ENCODE data around the gene TBC1D9.

TBC1D9 gene

DNA sequence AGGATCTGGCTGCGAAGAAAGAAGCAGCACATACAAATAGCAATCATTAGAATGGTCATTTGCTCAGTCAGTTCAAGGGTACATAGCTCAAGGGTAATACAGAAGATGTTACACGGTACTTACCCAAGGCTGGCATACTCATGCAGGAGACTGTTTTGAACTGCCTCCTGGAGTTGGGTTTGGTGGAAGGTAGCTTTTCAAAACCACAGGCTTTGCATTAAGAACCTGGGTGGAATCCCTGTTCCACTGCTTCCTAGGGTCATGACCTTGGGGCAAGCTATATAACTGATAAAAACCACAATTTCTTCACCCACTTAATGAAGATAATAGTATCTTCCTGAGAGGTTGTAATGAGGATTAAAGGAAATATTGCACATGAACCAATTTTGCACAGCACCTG lies 36.5 kb downstream of the TBC1D9 start:
- no peak overlapping the region for H3K27ac ChIP-seq (ENCODE audit: low read depth, low read length)
- no peak overlapping the region for H4K5ac ChIP-seq (ENCODE audit: low read length)
- no peak overlapping the region for H2BK120ac ChIP-seq (ENCODE audit: low read depth, low read length)
- no peak overlapping the region for H2AK5ac ChIP-seq (ENCODE audit: low read length)
- H3K4ac ChIP-seq (ENCODE audit: low read depth, low read length), result no peak overlapping the region
- no peaks in the 10 kb centered on the region for H3K79me2 ChIP-seq (ENCODE audit: control insufficient read depth, insufficient read depth, low read length)
- no peak overlapping the region for H3K9ac ChIP-seq (ENCODE audit: low read length)
- H2BK15ac ChIP-seq (replicated peaks; ENCODE audit: low read depth), result no peak overlapping the region
- no CpG with 5 or more reads among the region's 2 CpGs for WGBS (ENCODE audit: extremely low coverage, insufficient coverage, low lambda C conversion rate)
- DNase-seq, result no peak
- H3K27me3 ChIP-seq (ENCODE audit: insufficient read depth, low read length, poor library complexity), result no peaks in the 10 kb centered on the region
- peaks cover 5% of the 10 kb centered on the region for H3K79me1 ChIP-seq (ENCODE audit: low read length)
- H3K56ac ChIP-seq (ENCODE audit: low read length), result no peak overlapping the region
- H3K23ac ChIP-seq (ENCODE audit: low read length), result no peak overlapping the region
- no peak overlapping the region for H3K4me3 ChIP-seq (ENCODE audit: low read length)
- H3K4me1 ChIP-seq (ENCODE audit: control insufficient read depth, low read depth, low read length), result peaks cover 3% of the 10 kb centered on the region
- no peak overlapping the region for H4K8ac ChIP-seq (ENCODE audit: low read depth, low read length)
- no peak overlapping the region for H2BK5ac ChIP-seq (ENCODE audit: low read length)
- H3K18ac ChIP-seq (ENCODE audit: low read length), result no peak overlapping the region
- no peak overlapping the region for H3K4me2 ChIP-seq (ENCODE audit: low read length)
- H3K36me3 ChIP-seq (ENCODE audit: control insufficient read depth, insufficient read depth, low read length), result no peaks in the 10 kb centered on the region

DNA sequence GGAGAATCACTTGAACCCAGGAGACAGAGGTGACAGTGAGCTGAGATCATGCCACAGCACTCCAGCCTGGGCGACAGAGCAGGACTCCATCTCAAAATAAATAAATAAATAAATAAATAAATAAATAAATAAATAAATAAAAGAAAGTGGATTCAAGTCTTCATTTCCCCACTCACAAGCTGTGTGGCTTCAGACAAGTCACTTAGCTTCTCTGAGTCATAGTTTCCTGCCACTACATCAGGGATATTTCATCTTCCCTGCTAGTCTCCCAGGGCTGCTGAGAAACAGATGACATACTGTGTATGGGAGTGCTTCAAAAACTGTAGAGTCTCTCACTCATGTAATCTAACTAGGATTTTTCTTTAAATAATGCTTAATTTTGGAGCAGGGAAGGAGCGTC lies 37.2 kb downstream of the TBC1D9 start:
- no peak overlapping the region for H3K4me3 ChIP-seq (ENCODE audit: low read length)
- no peak overlapping the region for H3K4ac ChIP-seq (ENCODE audit: low read depth, low read length)
- H3K18ac ChIP-seq (ENCODE audit: low read length), result no peak overlapping the region
- peaks cover 5% of the 10 kb centered on the region for H3K79me1 ChIP-seq (ENCODE audit: low read length)
- no peak overlapping the region for H2AK5ac ChIP-seq (ENCODE audit: low read length)
- H3K27ac ChIP-seq (ENCODE audit: low read depth, low read length), result no peak overlapping the region
- no peak for DNase-seq
- H3K4me2 ChIP-seq (ENCODE audit: low read length), result no peak overlapping the region
- H4K8ac ChIP-seq (ENCODE audit: low read depth, low read length), result no peak overlapping the region
- no peak overlapping the region for H3K9ac ChIP-seq (ENCODE audit: low read length)
- peaks cover 3% of the 10 kb centered on the region for H3K4me1 ChIP-seq (ENCODE audit: control insufficient read depth, low read depth, low read length)
- H3K27me3 ChIP-seq (ENCODE audit: insufficient read depth, low read length, poor library complexity), result no peaks in the 10 kb centered on the region
- no peaks in the 10 kb centered on the region for H3K79me2 ChIP-seq (ENCODE audit: control insufficient read depth, insufficient read depth, low read length)
- no peaks in the 10 kb centered on the region for H3K36me3 ChIP-seq (ENCODE audit: control insufficient read depth, insufficient read depth, low read length)
- H2BK15ac ChIP-seq (replicated peaks; ENCODE audit: low read depth), result no peak overlapping the region
- no peak overlapping the region for H2BK5ac ChIP-seq (ENCODE audit: low read length)
- no CpG with 5 or more reads among the region's 2 CpGs for WGBS (ENCODE audit: extremely low coverage, insufficient coverage, low lambda C conversion rate)
- H2BK120ac ChIP-seq (ENCODE audit: low read depth, low read length), result no peak overlapping the region
- H3K23ac ChIP-seq (ENCODE audit: low read length), result no peak overlapping the region
- H4K5ac ChIP-seq (ENCODE audit: low read length), result no peak overlapping the region
- no peak overlapping the region for H3K56ac ChIP-seq (ENCODE audit: low read length)

DNA sequence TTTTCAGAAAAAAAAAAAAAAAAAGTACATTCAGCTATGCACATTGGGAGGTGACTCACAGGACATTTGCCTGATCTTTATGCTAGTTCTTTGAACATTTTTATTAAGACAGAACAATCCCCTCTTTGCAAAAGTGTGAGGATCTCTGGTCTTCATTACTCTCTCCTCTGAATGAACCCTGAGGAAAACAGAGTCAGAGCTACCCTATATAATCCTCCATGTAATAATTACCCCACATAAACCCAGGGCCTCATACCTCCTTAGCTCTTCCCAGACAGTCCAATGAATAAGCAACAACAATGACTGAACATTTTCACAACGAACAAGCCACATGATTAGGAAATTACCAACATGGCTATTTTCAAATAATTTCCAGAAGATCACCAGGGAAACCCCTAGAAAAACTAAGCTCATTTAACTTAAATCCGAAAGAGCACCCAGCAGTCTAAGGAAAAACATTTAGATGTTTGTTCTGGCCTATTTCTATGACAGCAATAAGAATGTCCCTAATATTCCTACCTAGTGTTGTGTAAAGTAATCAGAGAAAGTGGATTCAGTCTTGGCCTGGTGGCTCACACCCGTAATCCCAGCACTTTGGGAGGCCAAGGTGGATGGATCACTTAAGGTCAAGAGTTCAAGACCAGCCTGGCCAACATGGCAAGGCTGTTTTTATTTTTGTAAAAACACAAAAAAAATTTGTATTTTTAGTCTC lies 37.8 kb downstream of the TBC1D9 start:
- Histone ChIP-seq H4K5ac (ENCODE audit: low read length) (no peak overlapping the region), H2BK15ac (replicated peaks; ENCODE audit: low read depth) (no peak overlapping the region), H2BK5ac (ENCODE audit: low read length) (no peak overlapping the region), H3K4me3 (ENCODE audit: low read length) (no peak overlapping the region), H3K4ac (ENCODE audit: low read depth, low read length) (no peak overlapping the region), H3K27me3 (ENCODE audit: insufficient read depth, low read length, poor library complexity) (no peaks in the 10 kb centered on the region), H3K36me3 (ENCODE audit: control insufficient read depth, insufficient read depth, low read length) (no peaks in the 10 kb centered on the region), H3K9ac (ENCODE audit: low read length) (no peak overlapping the region), H3K56ac (ENCODE audit: low read length) (no peak overlapping the region), H3K4me1 (ENCODE audit: control insufficient read depth, low read depth, low read length) (peaks cover 3% of the 10 kb centered on the region), H4K8ac (ENCODE audit: low read depth, low read length) (no peak overlapping the region), H2AK5ac (ENCODE audit: low read length) (no peak overlapping the region), H3K79me2 (ENCODE audit: control insufficient read depth, insufficient read depth, low read length) (no peaks in the 10 kb centered on the region), H3K18ac (ENCODE audit: low read length) (no peak overlapping the region), H3K79me1 (ENCODE audit: low read length) (peaks cover 5% of the 10 kb centered on the region), H3K27ac (ENCODE audit: low read depth, low read length) (no peak overlapping the region), H2BK120ac (ENCODE audit: low read depth, low read length) (no peak overlapping the region), H3K4me2 (ENCODE audit: low read length) (no peak overlapping the region), H3K23ac (ENCODE audit: low read length) (no peak overlapping the region)
- no peak for DNase-seq
- WGBS (ENCODE audit: extremely low coverage, insufficient coverage, low lambda C conversion rate), result no CpG with 5 or more reads among the region's 3 CpGs

DNA sequence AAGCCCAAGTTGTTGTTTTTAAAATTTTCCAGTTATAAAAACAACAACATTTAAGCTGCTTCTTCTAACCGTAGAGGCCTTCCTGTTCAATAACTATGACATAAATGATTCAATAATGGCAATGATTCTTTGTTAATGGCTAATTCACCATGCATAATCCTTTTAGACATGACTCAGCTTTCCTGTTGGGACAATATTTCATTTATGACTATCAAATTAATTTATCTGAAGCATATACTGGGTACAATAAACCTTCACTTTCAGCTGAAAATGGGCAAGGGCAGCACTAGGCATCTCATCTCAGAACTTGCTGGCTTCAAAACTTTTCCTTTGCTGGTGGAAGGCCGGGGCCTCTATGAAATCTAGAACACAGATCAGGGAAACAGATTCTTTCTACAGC lies 38.9 kb downstream of the TBC1D9 start:
- Histone ChIP-seq H3K4ac (ENCODE audit: low read depth, low read length) (no peak overlapping the region), H4K5ac (ENCODE audit: low read length) (no peak overlapping the region), H3K4me1 (ENCODE audit: control insufficient read depth, low read depth, low read length) (peaks cover 3% of the 10 kb centered on the region), H3K27ac (ENCODE audit: low read depth, low read length) (no peak overlapping the region), H3K56ac (ENCODE audit: low read length) (no peak overlapping the region), H3K9ac (ENCODE audit: low read length) (no peak overlapping the region), H2BK5ac (ENCODE audit: low read length) (no peak overlapping the region), H3K79me1 (ENCODE audit: low read length) (peaks cover 3% of the 10 kb centered on the region), H3K27me3 (ENCODE audit: insufficient read depth, low read length, poor library complexity) (no peaks in the 10 kb centered on the region), H4K8ac (ENCODE audit: low read depth, low read length) (no peak overlapping the region), H3K23ac (ENCODE audit: low read length) (no peak overlapping the region), H2BK120ac (ENCODE audit: low read depth, low read length) (no peak overlapping the region), H3K4me3 (ENCODE audit: low read length) (no peak overlapping the region), H3K79me2 (ENCODE audit: control insufficient read depth, insufficient read depth, low read length) (no peaks in the 10 kb centered on the region), H2BK15ac (replicated peaks; ENCODE audit: low read depth) (no peak overlapping the region), H2AK5ac (ENCODE audit: low read length) (no peak overlapping the region), H3K4me2 (ENCODE audit: low read length) (no peak overlapping the region), H3K18ac (ENCODE audit: low read length) (no peak overlapping the region), H3K36me3 (ENCODE audit: control insufficient read depth, insufficient read depth, low read length) (no peaks in the 10 kb centered on the region)
- WGBS (ENCODE audit: extremely low coverage, insufficient coverage, low lambda C conversion rate), result no CpG with 5 or more reads among the region's 2 CpGs
- DNase-seq, result no peak

DNA sequence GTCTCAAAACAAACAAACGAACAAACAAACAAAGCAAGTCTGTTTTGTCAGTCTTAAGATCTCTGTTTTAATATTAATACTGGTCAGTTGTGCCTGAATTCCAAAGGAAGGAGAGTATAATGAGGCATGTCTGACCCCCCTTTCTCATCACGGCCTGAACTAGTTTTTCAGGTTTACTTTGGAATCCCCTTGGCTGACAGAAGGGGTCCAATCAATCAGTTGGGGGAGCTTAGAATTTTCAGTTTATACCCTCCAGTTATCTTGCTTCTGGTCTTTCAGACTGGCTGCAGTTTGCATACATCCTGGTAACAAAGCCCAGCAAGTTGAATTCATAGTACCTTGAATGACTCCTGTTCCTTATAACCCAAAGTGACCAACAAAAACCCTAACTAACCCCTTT lies 41.1 kb downstream of the TBC1D9 start:
- no peaks in the 10 kb centered on the region for H3K79me2 ChIP-seq (ENCODE audit: control insufficient read depth, insufficient read depth, low read length)
- H2BK120ac ChIP-seq (ENCODE audit: low read depth, low read length), result no peak overlapping the region
- no peak overlapping the region for H3K27ac ChIP-seq (ENCODE audit: low read depth, low read length)
- peaks cover 3% of the 10 kb centered on the region for H3K4me1 ChIP-seq (ENCODE audit: control insufficient read depth, low read depth, low read length)
- peaks cover 3% of the 10 kb centered on the region for H3K79me1 ChIP-seq (ENCODE audit: low read length)
- no peak overlapping the region for H2BK15ac ChIP-seq (replicated peaks; ENCODE audit: low read depth)
- H3K9ac ChIP-seq (ENCODE audit: low read length), result no peak overlapping the region
- peak; percentile 30 for DNase-seq
- no peaks in the 10 kb centered on the region for H3K36me3 ChIP-seq (ENCODE audit: control insufficient read depth, insufficient read depth, low read length)
- no peak overlapping the region for H3K4me2 ChIP-seq (ENCODE audit: low read length)
- H3K4ac ChIP-seq (ENCODE audit: low read depth, low read length), result no peak overlapping the region
- H3K56ac ChIP-seq (ENCODE audit: low read length), result no peak overlapping the region
- no peak overlapping the region for H2AK5ac ChIP-seq (ENCODE audit: low read length)
- H3K23ac ChIP-seq (ENCODE audit: low read length), result no peak overlapping the region
- no peaks in the 10 kb centered on the region for H3K27me3 ChIP-seq (ENCODE audit: insufficient read depth, low read length, poor library complexity)
- no CpG with 5 or more reads among the region's 2 CpGs for WGBS (ENCODE audit: extremely low coverage, insufficient coverage, low lambda C conversion rate)
- no peak overlapping the region for H4K5ac ChIP-seq (ENCODE audit: low read length)
- no peak overlapping the region for H3K4me3 ChIP-seq (ENCODE audit: low read length)
- H2BK5ac ChIP-seq (ENCODE audit: low read length), result no peak overlapping the region
- no peak overlapping the region for H4K8ac ChIP-seq (ENCODE audit: low read depth, low read length)
- H3K18ac ChIP-seq (ENCODE audit: low read length), result no peak overlapping the region

DNA sequence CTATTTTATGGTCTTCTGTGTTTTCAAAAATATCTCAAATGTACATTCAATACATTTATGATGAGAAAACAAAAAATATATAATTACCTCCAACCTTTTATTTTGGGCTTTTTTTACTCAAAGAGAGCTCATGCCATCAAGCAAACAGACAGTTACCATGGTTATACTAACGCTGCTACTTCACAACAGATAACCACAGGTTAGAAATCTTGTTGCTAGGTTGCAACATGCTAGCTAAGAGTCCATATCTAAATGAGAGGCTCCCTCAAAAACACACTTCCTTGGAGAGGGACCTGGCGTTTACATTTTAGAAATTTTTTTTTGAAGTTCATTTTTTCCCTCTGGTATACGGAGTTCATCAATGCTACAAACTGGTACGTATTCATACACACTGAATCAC lies 44.3 kb downstream of the TBC1D9 start:
- H3K4me1 ChIP-seq (ENCODE audit: control insufficient read depth, low read depth, low read length), result peaks cover 3% of the 10 kb centered on the region
- no peak overlapping the region for H3K23ac ChIP-seq (ENCODE audit: low read length)
- no peak overlapping the region for H3K27ac ChIP-seq (ENCODE audit: low read depth, low read length)
- H2BK15ac ChIP-seq (replicated peaks; ENCODE audit: low read depth), result no peak overlapping the region
- no peak overlapping the region for H2BK120ac ChIP-seq (ENCODE audit: low read depth, low read length)
- no peak overlapping the region for H2BK5ac ChIP-seq (ENCODE audit: low read length)
- H3K9ac ChIP-seq (ENCODE audit: low read length), result no peak overlapping the region
- H4K5ac ChIP-seq (ENCODE audit: low read length), result no peak overlapping the region
- no peaks in the 10 kb centered on the region for H3K27me3 ChIP-seq (ENCODE audit: insufficient read depth, low read length, poor library complexity)
- H3K79me1 ChIP-seq (ENCODE audit: low read length), result peaks cover 6% of the 10 kb centered on the region
- DNase-seq, result peak; percentile 89
- H3K56ac ChIP-seq (ENCODE audit: low read length), result no peak overlapping the region
- no peak overlapping the region for H3K4me2 ChIP-seq (ENCODE audit: low read length)
- no peaks in the 10 kb centered on the region for H3K79me2 ChIP-seq (ENCODE audit: control insufficient read depth, insufficient read depth, low read length)
- H4K8ac ChIP-seq (ENCODE audit: low read depth, low read length), result no peak overlapping the region
- no peak overlapping the region for H3K4me3 ChIP-seq (ENCODE audit: low read length)
- WGBS (ENCODE audit: extremely low coverage, insufficient coverage, low lambda C conversion rate), result no CpG with 5 or more reads among the region's 4 CpGs
- no peak overlapping the region for H3K4ac ChIP-seq (ENCODE audit: low read depth, low read length)
- H2AK5ac ChIP-seq (ENCODE audit: low read length), result no peak overlapping the region
- H3K36me3 ChIP-seq (ENCODE audit: control insufficient read depth, insufficient read depth, low read length), result no peaks in the 10 kb centered on the region
- no peak overlapping the region for H3K18ac ChIP-seq (ENCODE audit: low read length)
